Panc1 (cell line): ENCODE results near the gene MYO1F. TPM values are rescaled to one million over a fixed set of nuclear protein-coding genes. Genes with fewer than 3 reads are reported as not detected.

Source experiments
- ATAC-seq: fragments of 200-7000 bp; cut with Tn5 transposase; 2 replicates; pipeline ENCODE4 v1.9.1; 2020; ENCODE audit warnings: mild to moderate bottlenecking, moderate library complexity
- BruUV-seq: library from RNA; stranded (reverse); fragments of 400-500 nt; replicated peaks from 2 replicates; lab custom pipeline; 2021; lab: Mats Ljungman, UMichigan
- CTCF ChIA-PET: fragments of 300-600 bp; sonication (Branson Sonifier 250); formaldehyde crosslinking; loops from one replicate; lab custom pipeline; 2022; ENCODE audit warnings: antibody characterized with exemption; lab: Charles Lee
- POLR2A ChIA-PET: fragments of 300-600 bp; sonication (Branson Sonifier 250); formaldehyde crosslinking; loops from one replicate; lab custom pipeline; 2022; ENCODE audit warnings: antibody characterized with exemption; lab: Charles Lee
- DNase-seq: peaks from one replicate; pipeline ENCODE4 v3.0.0-alpha.2; 2010; ENCODE audit warnings: low read depth, low spot score
- H3K27ac ChIP-seq: 2 replicates; pipeline ENCODE4 v1.5.1; 2011; ENCODE audit warnings: mild to moderate bottlenecking, low read length, inconsistent platforms
- H3K27me3 ChIP-seq: fragments of 200-500 bp; sonication (Bioruptor generic); 2 replicates; pipeline ENCODE4 v1.6.0; 2014; ENCODE audit warnings: low read length, inconsistent platforms; ENCODE audit not compliant: control insufficient read depth, insufficient read depth
- H3K36me3 ChIP-seq: fragments of 200-500 bp; sonication (Bioruptor generic); 2 replicates; pipeline ENCODE4 v1.5.1; 2014; ENCODE audit warnings: inconsistent platforms, mild to moderate bottlenecking, low read length, moderate library complexity; ENCODE audit not compliant: control insufficient read depth, insufficient read depth
- H3K4me1 ChIP-seq: 2 replicates; pipeline ENCODE4 v1.5.1; 2011; ENCODE audit warnings: inconsistent platforms, mild to moderate bottlenecking, low read length, moderate library complexity; ENCODE audit not compliant: control insufficient read depth, insufficient read depth
- H3K4me3 ChIP-seq, 2 experiments: 2 replicates each; pipeline ENCODE4 v1.5.1; 2011 to 2012; ENCODE audit warnings: low read depth in 2 of 2, low read length in 2 of 2, mild to moderate bottlenecking in 2 of 2, inconsistent platforms in 1 of 2, moderate library complexity in 1 of 2
- H3K9me3 ChIP-seq: fragments of 200-500 bp; sonication (Bioruptor generic); 2 replicates; pipeline ENCODE4 v1.5.1; 2014; ENCODE audit warnings: low read depth, mild to moderate bottlenecking, inconsistent platforms, low read length, moderate library complexity; ENCODE audit not compliant: control insufficient read depth, insufficient read depth
- POLR2AphosphoS5 ChIP-seq: IDR thresholded peaks from 2 replicates; pipeline ENCODE4 v1.6.1; 2012; ENCODE audit warnings: mild to moderate bottlenecking, low read depth, low read length, moderate library complexity
- SIN3A ChIP-seq: IDR thresholded peaks from 2 replicates; pipeline ENCODE4 v1.6.1; 2012; ENCODE audit warnings: low read depth, mild to moderate bottlenecking, low read length, moderate library complexity, borderline replicate concordance; ENCODE audit not compliant: insufficient read depth
- TCF7L2 ChIP-seq: IDR thresholded peaks from 2 replicates; pipeline ENCODE4 v1.6.1; 2011; ENCODE audit warnings: mild to moderate bottlenecking, low read depth, low read length, inconsistent platforms
- in situ Hi-C: cut with HindIII; loops from 2 replicates; pipeline ENCODE4 v1.10.0; 2016; ENCODE audit warnings: low sequenced_read_pairs, low pct_unique_long_range_greater_than_20kb
- intact Hi-C: fragments of 100-400 bp; cut with micrococcal nuclease; formaldehyde crosslinking; loops from one replicate; pipeline ENCODE4 v1.10.0; 2022; ENCODE audit not compliant: unreplicated experiment
- total RNA-seq: library from RNA; stranded (reverse); gene quantifications from one replicate; pipeline ENCODE4 v1.2.1, GENCODE V29; 2021; ENCODE audit not compliant: unreplicated experiment
- TF ChIP-seq, protein P1 (sequence below), 2 experiments: IDR thresholded peaks; 2 replicates each; pipeline ENCODE4 v1.6.1; 2011 to 2012; ENCODE audit warnings: low read depth in 2 of 2, control low read depth in 1 of 2, low read length in 1 of 2, mild to moderate bottlenecking in 1 of 2, moderate library complexity in 1 of 2; ENCODE audit not compliant: insufficient read depth in 1 of 2
- TF ChIP-seq, protein P2 (sequence below): fragments of 450-650 bp; IDR thresholded peaks from 2 replicates; pipeline ENCODE4 v1.5.1; 2017; ENCODE audit warnings: mild to moderate bottlenecking

Gene MYO1F
- total RNA-seq, 1 experiment from 2014 or later, result 0.33 TPM

DNA sequence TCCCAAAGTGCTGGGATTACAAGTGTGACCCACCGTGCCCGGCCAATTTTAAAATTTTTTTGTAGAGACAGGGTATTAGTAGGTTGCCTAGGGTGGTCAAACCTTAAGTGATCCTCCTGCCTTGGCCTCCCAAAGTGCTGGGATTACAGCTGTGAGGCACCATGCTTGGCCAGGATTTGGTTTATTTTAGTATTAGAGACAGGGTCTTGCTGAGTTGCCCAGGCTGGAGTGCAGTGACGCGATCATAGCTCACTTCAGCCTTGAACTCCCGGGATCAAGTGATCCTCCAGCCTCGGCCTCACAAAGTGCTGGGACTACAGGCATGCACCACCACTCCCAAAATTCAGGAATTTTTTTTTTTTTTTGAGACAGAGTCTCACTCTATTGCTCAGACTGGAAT, 57.9 kb downstream of the MYO1F start:
- DNase-seq (no peak), ATAC-seq (no peak)
- in situ Hi-C loops, result no loop called here
- Histone ChIP-seq H3K4me3 (no peak overlapping the region), H3K4me1 (peaks cover 3% of the 10 kb centered on the region), H3K9me3 (no peaks in the 10 kb centered on the region), H3K27me3 (no peaks in the 10 kb centered on the region), H3K36me3 (no peaks in the 10 kb centered on the region), H3K27ac (no peak overlapping the region)
- BruUV-seq, result no TSS peak
- CTCF ChIA-PET, result no interaction called here
- POLR2A ChIA-PET, result no interaction called here
- TF ChIP-seq, protein P1, sequence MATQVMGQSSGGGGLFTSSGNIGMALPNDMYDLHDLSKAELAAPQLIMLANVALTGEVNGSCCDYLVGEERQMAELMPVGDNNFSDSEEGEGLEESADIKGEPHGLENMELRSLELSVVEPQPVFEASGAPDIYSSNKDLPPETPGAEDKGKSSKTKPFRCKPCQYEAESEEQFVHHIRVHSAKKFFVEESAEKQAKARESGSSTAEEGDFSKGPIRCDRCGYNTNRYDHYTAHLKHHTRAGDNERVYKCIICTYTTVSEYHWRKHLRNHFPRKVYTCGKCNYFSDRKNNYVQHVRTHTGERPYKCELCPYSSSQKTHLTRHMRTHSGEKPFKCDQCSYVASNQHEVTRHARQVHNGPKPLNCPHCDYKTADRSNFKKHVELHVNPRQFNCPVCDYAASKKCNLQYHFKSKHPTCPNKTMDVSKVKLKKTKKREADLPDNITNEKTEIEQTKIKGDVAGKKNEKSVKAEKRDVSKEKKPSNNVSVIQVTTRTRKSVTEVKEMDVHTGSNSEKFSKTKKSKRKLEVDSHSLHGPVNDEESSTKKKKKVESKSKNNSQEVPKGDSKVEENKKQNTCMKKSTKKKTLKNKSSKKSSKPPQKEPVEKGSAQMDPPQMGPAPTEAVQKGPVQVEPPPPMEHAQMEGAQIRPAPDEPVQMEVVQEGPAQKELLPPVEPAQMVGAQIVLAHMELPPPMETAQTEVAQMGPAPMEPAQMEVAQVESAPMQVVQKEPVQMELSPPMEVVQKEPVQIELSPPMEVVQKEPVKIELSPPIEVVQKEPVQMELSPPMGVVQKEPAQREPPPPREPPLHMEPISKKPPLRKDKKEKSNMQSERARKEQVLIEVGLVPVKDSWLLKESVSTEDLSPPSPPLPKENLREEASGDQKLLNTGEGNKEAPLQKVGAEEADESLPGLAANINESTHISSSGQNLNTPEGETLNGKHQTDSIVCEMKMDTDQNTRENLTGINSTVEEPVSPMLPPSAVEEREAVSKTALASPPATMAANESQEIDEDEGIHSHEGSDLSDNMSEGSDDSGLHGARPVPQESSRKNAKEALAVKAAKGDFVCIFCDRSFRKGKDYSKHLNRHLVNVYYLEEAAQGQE (IDR thresholded peaks at IDR 0.05; ENCODE audit: insufficient read depth in 1 of 2, low read depth in 2 of 2, low read length in 1 of 2), result no peak
- no peak for TF ChIP-seq TCF7L2
- TF ChIP-seq POLR2AphosphoS5, result no peak
- TF ChIP-seq SIN3A, result no peak
- TF ChIP-seq, protein P2, sequence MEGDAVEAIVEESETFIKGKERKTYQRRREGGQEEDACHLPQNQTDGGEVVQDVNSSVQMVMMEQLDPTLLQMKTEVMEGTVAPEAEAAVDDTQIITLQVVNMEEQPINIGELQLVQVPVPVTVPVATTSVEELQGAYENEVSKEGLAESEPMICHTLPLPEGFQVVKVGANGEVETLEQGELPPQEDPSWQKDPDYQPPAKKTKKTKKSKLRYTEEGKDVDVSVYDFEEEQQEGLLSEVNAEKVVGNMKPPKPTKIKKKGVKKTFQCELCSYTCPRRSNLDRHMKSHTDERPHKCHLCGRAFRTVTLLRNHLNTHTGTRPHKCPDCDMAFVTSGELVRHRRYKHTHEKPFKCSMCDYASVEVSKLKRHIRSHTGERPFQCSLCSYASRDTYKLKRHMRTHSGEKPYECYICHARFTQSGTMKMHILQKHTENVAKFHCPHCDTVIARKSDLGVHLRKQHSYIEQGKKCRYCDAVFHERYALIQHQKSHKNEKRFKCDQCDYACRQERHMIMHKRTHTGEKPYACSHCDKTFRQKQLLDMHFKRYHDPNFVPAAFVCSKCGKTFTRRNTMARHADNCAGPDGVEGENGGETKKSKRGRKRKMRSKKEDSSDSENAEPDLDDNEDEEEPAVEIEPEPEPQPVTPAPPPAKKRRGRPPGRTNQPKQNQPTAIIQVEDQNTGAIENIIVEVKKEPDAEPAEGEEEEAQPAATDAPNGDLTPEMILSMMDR, result no peak
- intact Hi-C loops, result no loop called here

DNA sequence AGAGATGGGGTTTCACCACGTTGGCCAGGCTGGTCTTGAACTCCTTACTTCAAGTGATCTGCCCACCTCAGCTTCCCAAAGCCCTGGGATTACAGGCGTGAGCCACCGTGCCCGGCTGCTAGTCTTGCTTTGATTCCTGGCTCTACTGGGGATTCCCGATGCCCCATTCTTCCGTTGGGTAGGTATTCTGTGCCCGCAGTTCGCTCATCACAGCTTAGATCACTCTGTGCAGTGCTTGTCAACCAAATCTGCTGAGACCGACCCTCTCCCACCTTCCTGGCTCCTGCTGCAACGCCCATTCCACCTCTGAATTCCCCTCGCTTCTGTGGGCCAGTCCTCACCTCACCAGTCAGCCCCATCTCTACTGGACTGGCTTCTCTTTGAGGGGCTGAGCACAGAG, 58.7 kb downstream of the MYO1F start:
- no peak overlapping the region for H3K27ac ChIP-seq
- ATAC-seq, result no peak
- ChIA-PET CTCF (no interaction called here), POLR2A (no interaction called here)
- no peak overlapping the region for H3K4me3 ChIP-seq
- H3K9me3 ChIP-seq, result no peaks in the 10 kb centered on the region
- in situ Hi-C loops (no loop called here), intact Hi-C loops (no loop called here)
- peaks cover 3% of the 10 kb centered on the region for H3K4me1 ChIP-seq
- no TSS peak for BruUV-seq
- no peak for TF ChIP-seq SIN3A
- TF ChIP-seq POLR2AphosphoS5, result no peak
- TF ChIP-seq, protein P2, result no peak
- TF ChIP-seq, protein P1 (IDR thresholded peaks at IDR 0.05; ENCODE audit: insufficient read depth in 1 of 2, low read depth in 2 of 2, low read length in 1 of 2), result no peak
- DNase-seq, result no peak
- H3K27me3 ChIP-seq, result no peaks in the 10 kb centered on the region
- no peaks in the 10 kb centered on the region for H3K36me3 ChIP-seq
